Mucosa of rectum (tissue), 2 donors: ENCODE results near the gene C4orf50.

Source experiments
- H3K27ac ChIP-seq, 2 donors: one replicate each; pipeline ENCODE4 v1.7.0; 2013; ENCODE audit warnings: inconsistent platforms in 2 of 2, low read depth in 2 of 2, low read length in 2 of 2
- H3K27me3 ChIP-seq, 2 donors: one replicate each; pipeline ENCODE4 v1.7.0; 2013; ENCODE audit warnings: low read length in 2 of 2; ENCODE audit not compliant: control insufficient read depth in 2 of 2, insufficient read depth in 2 of 2
- H3K36me3 ChIP-seq, 2 donors: one replicate each; pipeline ENCODE4 v1.7.0; 2013; ENCODE audit warnings: low read length in 2 of 2; ENCODE audit not compliant: control insufficient read depth in 2 of 2, insufficient read depth in 2 of 2
- H3K4me1 ChIP-seq, 2 donors: one replicate each; pipeline ENCODE4 v1.7.0; 2013; ENCODE audit warnings: low read length in 2 of 2, mild to moderate bottlenecking in 1 of 2; ENCODE audit not compliant: control insufficient read depth in 2 of 2, insufficient read depth in 2 of 2
- H3K4me3 ChIP-seq, 2 donors: one replicate each; pipeline ENCODE4 v1.7.0; 2013; ENCODE audit warnings: low read length in 2 of 2
- H3K9ac ChIP-seq, 2 donors: one replicate each; pipeline ENCODE4 v1.7.0; 2013; ENCODE audit warnings: low read length in 2 of 2, low read depth in 1 of 2, mild to moderate bottlenecking in 1 of 2
- H3K9me3 ChIP-seq, 2 donors: one replicate each; pipeline ENCODE4 v1.7.0; 2013; ENCODE audit warnings: low read length in 2 of 2; ENCODE audit not compliant: control insufficient read depth in 2 of 2
- donor health status: healthy.
- donor health status: Normal muscosa, but diverticular disease.

The C4orf50 gene

GRCh38 chr4:5988086-5988845 is 30.0 kb downstream of the C4orf50 start:
- Histone ChIP-seq H3K36me3 (no peaks in the 10 kb centered on the region), H3K4me1 (no peaks in the 10 kb centered on the region), H3K27me3 (no peaks in the 10 kb centered on the region), H3K9me3 (no peaks in the 10 kb centered on the region), H3K9ac (no peak overlapping the region), H3K4me3 (no peak overlapping the region), H3K27ac (no peak overlapping the region)

GRCh38 chr4:5984843-5985242 is 33.4 kb downstream of the C4orf50 start:
- no peaks in the 10 kb centered on the region for H3K9me3 ChIP-seq
- peaks cover 0 to 2% of the 10 kb centered on the region in 2 donors for H3K27me3 ChIP-seq
- no peak overlapping the region for H3K9ac ChIP-seq
- no peak overlapping the region for H3K4me3 ChIP-seq
- no peaks in the 10 kb centered on the region for H3K4me1 ChIP-seq
- H3K36me3 ChIP-seq = no peaks in the 10 kb centered on the region
- no peak overlapping the region for H3K27ac ChIP-seq

- Histone ChIP-seq H3K9ac (no peak overlapping the region), H3K4me1 (no peaks in the 10 kb centered on the region), H3K27ac (no peak overlapping the region), H3K4me3 (no peak overlapping the region), H3K27me3 (peaks cover 0 to 2% of the 10 kb centered on the region in 2 donors), H3K36me3 (no peaks in the 10 kb centered on the region), H3K9me3 (no peaks in the 10 kb centered on the region)
Observed at GRCh38 chr4:5982156-5982973, 35.9 kb downstream of the C4orf50 start.

GRCh38 chr4:5980436-5981155 is 37.6 kb downstream of the C4orf50 start:
- H3K4me3 ChIP-seq = no peak overlapping the region
- H3K9ac ChIP-seq = no peak overlapping the region
- H3K27me3 ChIP-seq = peaks cover 0 to 2% of the 10 kb centered on the region in 2 donors
- no peaks in the 10 kb centered on the region for H3K4me1 ChIP-seq
- H3K27ac ChIP-seq = no peak overlapping the region
- H3K9me3 ChIP-seq = no peaks in the 10 kb centered on the region
- no peaks in the 10 kb centered on the region for H3K36me3 ChIP-seq

- H3K9me3 ChIP-seq = no peaks in the 10 kb centered on the region
- no peaks in the 10 kb centered on the region for H3K36me3 ChIP-seq
- H3K9ac ChIP-seq = no peak overlapping the region
- no peaks in the 10 kb centered on the region for H3K4me1 ChIP-seq
- H3K27me3 ChIP-seq = peaks cover 0 to 2% of the 10 kb centered on the region in 2 donors
- no peak overlapping the region for H3K27ac ChIP-seq
- H3K4me3 ChIP-seq = no peak overlapping the region
Observed at GRCh38 chr4:5979981-5980380, 38.2 kb downstream of the C4orf50 start.

- no peak overlapping the region for H3K4me3 ChIP-seq
- no peaks in the 10 kb centered on the region for H3K36me3 ChIP-seq
- no peaks in the 10 kb centered on the region for H3K9me3 ChIP-seq
- H3K4me1 ChIP-seq = no peaks in the 10 kb centered on the region
- H3K27ac ChIP-seq = no peak overlapping the region
- no peaks in the 10 kb centered on the region for H3K27me3 ChIP-seq
- H3K9ac ChIP-seq = no peak overlapping the region
Observed at GRCh38 chr4:5976921-5977320, 41.3 kb downstream of the C4orf50 start.

- Histone ChIP-seq H3K4me3 (no peak overlapping the region), H3K4me1 (no peaks in the 10 kb centered on the region), H3K27me3 (no peaks in the 10 kb centered on the region), H3K27ac (no peak overlapping the region), H3K36me3 (no peaks in the 10 kb centered on the region), H3K9me3 (no peaks in the 10 kb centered on the region), H3K9ac (no peak overlapping the region)
Observed at GRCh38 chr4:5976431-5976830, 41.8 kb downstream of the C4orf50 start.

GRCh38 chr4:5974321-5974720 is 43.9 kb downstream of the C4orf50 start:
- Histone ChIP-seq H3K27me3 (no peaks in the 10 kb centered on the region), H3K27ac (no peak overlapping the region), H3K9ac (no peak overlapping the region), H3K9me3 (no peaks in the 10 kb centered on the region), H3K4me1 (no peaks in the 10 kb centered on the region), H3K4me3 (no peak overlapping the region), H3K36me3 (no peaks in the 10 kb centered on the region)

- Histone ChIP-seq H3K4me1 (no peaks in the 10 kb centered on the region), H3K9me3 (no peaks in the 10 kb centered on the region), H3K9ac (no peak overlapping the region), H3K4me3 (no peak overlapping the region), H3K27ac (no peak overlapping the region), H3K36me3 (no peaks in the 10 kb centered on the region), H3K27me3 (no peaks in the 10 kb centered on the region)
Observed at GRCh38 chr4:5973486-5974220, 44.6 kb downstream of the C4orf50 start.
